HepG2 (cell line): ENCODE measurements around the gene ANKRD40. TPM values are rescaled to one million over a fixed set of nuclear protein-coding genes. Genes with fewer than 3 reads are reported as not detected.
A peak's percentile ranks its signal among the peaks of the same experiment; 100 is the strongest.

ENCODE experiments used
- BRD4 ChIP-seq: sonication (generic); formaldehyde crosslinking; IDR thresholded peaks from 2 replicates; pipeline ENCODE4 v1.4.0; 2020; ENCODE audit warnings: missing genetic modification reagents
- CBFB ChIP-seq: sonication (generic); formaldehyde crosslinking; IDR thresholded peaks from 2 replicates; pipeline ENCODE4 v1.4.0; 2020; ENCODE audit warnings: missing genetic modification reagents
- DNMT3B ChIP-seq: conservative IDR thresholded peaks from 2 replicates; pipeline ENCODE4 v1.6.1; 2016; ENCODE audit warnings: missing biosample characterization, control low read depth
- HINFP ChIP-seq: sonication (generic); formaldehyde crosslinking; IDR thresholded peaks from 2 replicates; pipeline ENCODE4 v1.4.0; 2020; ENCODE audit warnings: low read depth, mild to moderate bottlenecking, missing genetic modification reagents
- MED13 ChIP-seq: sonication (generic); formaldehyde crosslinking; IDR thresholded peaks from 2 replicates; pipeline ENCODE4 v1.5.0; 2020; ENCODE audit warnings: missing genetic modification reagents
- MED8 ChIP-seq: sonication (generic); formaldehyde crosslinking; IDR thresholded peaks from 2 replicates; pipeline ENCODE4 v1.8.1; 2023; ENCODE audit warnings: mild to moderate bottlenecking, missing genetic modification reagents; ENCODE audit not compliant: insufficient replicate concordance
- NBN ChIP-seq: fragments of 450-650 bp; conservative IDR thresholded peaks from 2 replicates; pipeline ENCODE4 v1.6.1; 2017
- NFKBIZ ChIP-seq: IDR thresholded peaks from 2 replicates; pipeline ENCODE4 v1.6.1; 2018; ENCODE audit warnings: missing genetic modification reagents, missing compliant biosample characterization
- PAX8 ChIP-seq: sonication (generic); formaldehyde crosslinking; IDR thresholded peaks from 2 replicates; pipeline ENCODE4 v1.8.0; 2022; ENCODE audit warnings: mild to moderate bottlenecking, missing genetic modification reagents, borderline replicate concordance
- UBTF ChIP-seq: sonication (generic); formaldehyde crosslinking; IDR thresholded peaks from 2 replicates; pipeline ENCODE4 v1.4.0; 2020; ENCODE audit warnings: mild to moderate bottlenecking, missing genetic modification reagents
- ZNF280B ChIP-seq: sonication (generic); formaldehyde crosslinking; IDR thresholded peaks from 2 replicates; pipeline ENCODE4 v1.5.0; 2020; ENCODE audit warnings: missing genetic modification reagents, mild to moderate bottlenecking, borderline replicate concordance
- ZNF30 ChIP-seq: sonication (generic); formaldehyde crosslinking; IDR thresholded peaks from 2 replicates; pipeline ENCODE4 v1.5.0; 2020; ENCODE audit warnings: mild to moderate bottlenecking, missing genetic modification reagents
- ZNF569 ChIP-seq: sonication (generic); formaldehyde crosslinking; IDR thresholded peaks from 2 replicates; pipeline ENCODE4 v1.5.0; 2020; ENCODE audit warnings: mild to moderate bottlenecking, missing genetic modification reagents, moderate library complexity, borderline replicate concordance
- ZNF619 ChIP-seq: sonication (generic); formaldehyde crosslinking; IDR thresholded peaks from 2 replicates; pipeline ENCODE4 v1.4.0; 2020; ENCODE audit warnings: mild to moderate bottlenecking, missing genetic modification reagents
- ZNF746 ChIP-seq: sonication (generic); formaldehyde crosslinking; IDR thresholded peaks from 2 replicates; pipeline ENCODE4 v1.8.0; 2022; ENCODE audit warnings: mild to moderate bottlenecking, missing genetic modification reagents
- ZNF792 ChIP-seq: IDR thresholded peaks from 2 replicates; pipeline ENCODE4 v1.6.1; 2016
- polyA plus RNA-seq, 8 experiments: library from polyadenylated mRNA; depleted of rRNA in 3 of 8; stranded (reverse) in 7 of 8; unstranded in 1 of 8; fragments of >200 nt; fragmentation: Illumina TruSeq in 4 of 8; extraction: Trizol in 4 of 8; gene quantifications; 2 replicates each; pipeline versions ENCODE4 v1.2.1 to v1.2.3, GENCODE V29; 2011 to 2016; ENCODE audit warnings: low read depth in 4 of 8, missing spikeins in 1 of 8, mixed read lengths in 1 of 8; ENCODE audit not compliant: insufficient read depth in 1 of 8
- total RNA-seq, 5 experiments: library from RNA; depleted of rRNA; stranded (reverse); fragments of >200 nt; fragmentation: Illumina TruSeq; extraction: Trizol; gene quantifications; 2 replicates each; pipeline ENCODE4 v1.2.3, GENCODE V29; 2016; ENCODE audit warnings: low read depth in 1 of 5
- TF ChIP-seq, protein P1 (sequence below): sonication (generic); formaldehyde crosslinking; IDR thresholded peaks from 2 replicates; pipeline ENCODE4 v1.4.0; 2020; ENCODE audit warnings: missing genetic modification reagents, mild to moderate bottlenecking, borderline replicate concordance
- TF ChIP-seq, protein P2 (sequence below): IDR thresholded peaks from 2 replicates; pipeline ENCODE4 v1.6.1; 2018; ENCODE audit warnings: missing genetic modification reagents, mild to moderate bottlenecking, missing compliant biosample characterization

The ANKRD40 gene
- total and polyA plus RNA-seq, 2 of the 13 experiments (the other 11 are each of a cell fraction or from before 2014, with no cell fraction given) = 35.0 to 46.4 TPM

GRCh38 chr17:50683434-50684287 lies 24.1 kb downstream of the ANKRD40 start (continued):
- TF ChIP-seq BRD4 (CRISPR knock-in tag) = no peak
- TF ChIP-seq NBN = no peak
- no peak for TF ChIP-seq MED13 (CRISPR knock-in tag)
- TF ChIP-seq ZNF619 = no peak
- TF ChIP-seq ZNF30 = 0 out of 2 replicates have a peak, but pooled peaks have one; percentile 57
- no peak for TF ChIP-seq HINFP
- TF ChIP-seq ZNF792 (CRISPR knock-in tag) = no peak
- TF ChIP-seq, protein P1, sequence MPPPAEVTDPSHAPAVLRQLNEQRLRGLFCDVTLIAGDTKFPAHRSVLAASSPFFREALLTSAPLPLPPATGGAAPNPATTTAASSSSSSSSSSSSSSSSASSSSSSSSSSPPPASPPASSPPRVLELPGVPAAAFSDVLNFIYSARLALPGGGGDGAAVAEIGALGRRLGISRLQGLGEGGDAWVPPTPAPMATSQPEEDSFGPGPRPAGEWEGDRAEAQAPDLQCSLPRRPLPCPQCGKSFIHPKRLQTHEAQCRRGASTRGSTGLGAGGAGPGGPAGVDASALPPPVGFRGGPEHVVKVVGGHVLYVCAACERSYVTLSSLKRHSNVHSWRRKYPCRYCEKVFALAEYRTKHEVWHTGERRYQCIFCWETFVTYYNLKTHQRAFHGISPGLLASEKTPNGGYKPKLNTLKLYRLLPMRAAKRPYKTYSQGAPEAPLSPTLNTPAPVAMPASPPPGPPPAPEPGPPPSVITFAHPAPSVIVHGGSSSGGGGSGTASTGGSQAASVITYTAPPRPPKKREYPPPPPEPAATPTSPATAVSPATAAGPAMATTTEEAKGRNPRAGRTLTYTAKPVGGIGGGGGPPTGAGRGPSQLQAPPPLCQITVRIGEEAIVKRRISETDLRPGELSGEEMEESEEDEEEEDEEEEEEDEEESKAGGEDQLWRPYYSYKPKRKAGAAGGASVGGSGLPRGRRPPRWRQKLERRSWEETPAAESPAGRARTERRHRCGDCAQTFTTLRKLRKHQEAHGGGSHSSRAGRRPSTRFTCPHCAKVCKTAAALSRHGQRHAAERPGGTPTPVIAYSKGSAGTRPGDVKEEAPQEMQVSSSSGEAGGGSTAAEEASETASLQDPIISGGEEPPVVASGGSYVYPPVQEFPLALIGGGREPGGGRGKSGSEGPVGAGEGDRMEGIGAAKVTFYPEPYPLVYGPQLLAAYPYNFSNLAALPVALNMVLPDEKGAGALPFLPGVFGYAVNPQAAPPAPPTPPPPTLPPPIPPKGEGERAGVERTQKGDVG (CRISPR knock-in tag) = peak; percentile 32; the same call in 1 of the 2 replicates
- TF ChIP-seq DNMT3B (CRISPR knock-in tag) = no peak
- TF ChIP-seq, protein P2, sequence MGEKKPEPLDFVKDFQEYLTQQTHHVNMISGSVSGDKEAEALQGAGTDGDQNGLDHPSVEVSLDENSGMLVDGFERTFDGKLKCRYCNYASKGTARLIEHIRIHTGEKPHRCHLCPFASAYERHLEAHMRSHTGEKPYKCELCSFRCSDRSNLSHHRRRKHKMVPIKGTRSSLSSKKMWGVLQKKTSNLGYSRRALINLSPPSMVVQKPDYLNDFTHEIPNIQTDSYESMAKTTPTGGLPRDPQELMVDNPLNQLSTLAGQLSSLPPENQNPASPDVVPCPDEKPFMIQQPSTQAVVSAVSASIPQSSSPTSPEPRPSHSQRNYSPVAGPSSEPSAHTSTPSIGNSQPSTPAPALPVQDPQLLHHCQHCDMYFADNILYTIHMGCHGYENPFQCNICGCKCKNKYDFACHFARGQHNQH = no peak
- no peak for TF ChIP-seq UBTF
- TF ChIP-seq MED8 (CRISPR knock-in tag) = no peak
- TF ChIP-seq ZNF280B (CRISPR knock-in tag) = 0 out of 2 replicates have a peak, but pooled peaks have one; percentile 14
- TF ChIP-seq ZNF569 (CRISPR knock-in tag) = no peak
- TF ChIP-seq PAX8 (CRISPR knock-in tag) = 0 out of 2 replicates have a peak, but pooled peaks have one; percentile 32
- TF ChIP-seq ZNF746 (CRISPR knock-in tag) = no peak
- no peak for TF ChIP-seq NFKBIZ (CRISPR knock-in tag)
- TF ChIP-seq CBFB (CRISPR knock-in tag) = peak; percentile 19; the same call in 1 of the 2 replicates
